Measurements from ENCODE around the gene CMTM2.

CMTM2 gene

GRCh38 chr16:66536525-66536924, 42.7 kb upstream of the CMTM2 start:
- H3K79me2 ChIP-seq (ENCODE audit: insufficient read depth, low read length) = no peaks in the 10 kb centered on the region
- H2AFZ ChIP-seq (ENCODE audit: low read depth, low read length, severe bottlenecking) = no peak overlapping the region
- H3K9me3 ChIP-seq (ENCODE audit: insufficient read depth, low read length) = no peaks in the 10 kb centered on the region
- no peaks in the 10 kb centered on the region for H3F3A ChIP-seq (ENCODE audit: insufficient read depth)
- H3K4me3 ChIP-seq (ENCODE audit: insufficient read depth, low read length, poor library complexity, severe bottlenecking) = no peak overlapping the region
- no peak overlapping the region for H3K4me2 ChIP-seq (ENCODE audit: low read depth, low read length, poor library complexity, severe bottlenecking)
- H3K9me2 ChIP-seq (replicated peaks; ENCODE audit: insufficient read depth, low read length) = no peaks in the 10 kb centered on the region
- H3K27me3 ChIP-seq (ENCODE audit: low read length) = no peaks in the 10 kb centered on the region
- no peak for TF ChIP-seq EZH2phosphoT487 (conservative IDR thresholded peaks at IDR 0.05; ENCODE audit: low read length)
- TF ChIP-seq CTCF (IDR thresholded peaks at IDR 0.05; ENCODE audit: insufficient read depth, low read length, poor library complexity, severe bottlenecking) = no peak
- no peak overlapping the region for H3K9ac ChIP-seq (ENCODE audit: low read length)
- H4K20me1 ChIP-seq (ENCODE audit: low read depth, low read length) = no peaks in the 10 kb centered on the region
- no peak overlapping the region for H3K27ac ChIP-seq (ENCODE audit: low read depth, low read length)
- no peaks in the 10 kb centered on the region for H3K36me3 ChIP-seq (ENCODE audit: low read length)

- H3K79me2 ChIP-seq (ENCODE audit: insufficient read depth, low read length) = no peaks in the 10 kb centered on the region
- H2AFZ ChIP-seq (ENCODE audit: low read depth, low read length, severe bottlenecking) = no peak overlapping the region
- no peak overlapping the region for H3K27ac ChIP-seq (ENCODE audit: low read depth, low read length)
- no peaks in the 10 kb centered on the region for H3K27me3 ChIP-seq (ENCODE audit: low read length)
- no peak overlapping the region for H3K4me3 ChIP-seq (ENCODE audit: insufficient read depth, low read length, poor library complexity, severe bottlenecking)
- no peaks in the 10 kb centered on the region for H3K9me3 ChIP-seq (ENCODE audit: insufficient read depth, low read length)
- no peak overlapping the region for H3K4me2 ChIP-seq (ENCODE audit: low read depth, low read length, poor library complexity, severe bottlenecking)
- no peaks in the 10 kb centered on the region for H3K9me2 ChIP-seq (replicated peaks; ENCODE audit: insufficient read depth, low read length)
- no peaks in the 10 kb centered on the region for H3K36me3 ChIP-seq (ENCODE audit: low read length)
- no peak for TF ChIP-seq CTCF (IDR thresholded peaks at IDR 0.05; ENCODE audit: insufficient read depth, low read length, poor library complexity, severe bottlenecking)
- no peaks in the 10 kb centered on the region for H4K20me1 ChIP-seq (ENCODE audit: low read depth, low read length)
- H3K9ac ChIP-seq (ENCODE audit: low read length) = no peak overlapping the region
- H3F3A ChIP-seq (ENCODE audit: insufficient read depth) = no peaks in the 10 kb centered on the region
Observed at GRCh38 chr16:66537236-66537635, 42.0 kb upstream of the CMTM2 start.

GRCh38 chr16:66538910-66539309, 40.4 kb upstream of the CMTM2 start:
- no peaks in the 10 kb centered on the region for H3K36me3 ChIP-seq (ENCODE audit: low read length)
- H3K9me2 ChIP-seq (replicated peaks; ENCODE audit: insufficient read depth, low read length) = no peaks in the 10 kb centered on the region
- TF ChIP-seq EZH2phosphoT487 (conservative IDR thresholded peaks at IDR 0.05; ENCODE audit: low read length) = no peak
- TF ChIP-seq CTCF (IDR thresholded peaks at IDR 0.05; ENCODE audit: insufficient read depth, low read length, poor library complexity, severe bottlenecking) = no peak
- H4K20me1 ChIP-seq (ENCODE audit: low read depth, low read length) = no peaks in the 10 kb centered on the region
- H3K27me3 ChIP-seq (ENCODE audit: low read length) = no peaks in the 10 kb centered on the region
- H3K9ac ChIP-seq (ENCODE audit: low read length) = no peak overlapping the region
- no peak overlapping the region for H3K4me3 ChIP-seq (ENCODE audit: insufficient read depth, low read length, poor library complexity, severe bottlenecking)
- H3K27ac ChIP-seq (ENCODE audit: low read depth, low read length) = no peak overlapping the region
- no peak overlapping the region for H2AFZ ChIP-seq (ENCODE audit: low read depth, low read length, severe bottlenecking)
- no peak overlapping the region for H3K4me2 ChIP-seq (ENCODE audit: low read depth, low read length, poor library complexity, severe bottlenecking)
- H3K79me2 ChIP-seq (ENCODE audit: insufficient read depth, low read length) = no peaks in the 10 kb centered on the region
- no peaks in the 10 kb centered on the region for H3F3A ChIP-seq (ENCODE audit: insufficient read depth)
- no peaks in the 10 kb centered on the region for H3K9me3 ChIP-seq (ENCODE audit: insufficient read depth, low read length)
